Naive thymus-derived CD8-positive, alpha-beta T cell (primary cell): ENCODE measurements around the gene GSTK1. TPM values are rescaled to one million over a fixed set of nuclear protein-coding genes. Genes with fewer than 3 reads are reported as not detected.
A peak's percentile ranks its signal among the peaks of the same experiment; 100 is the strongest.

Source experiments
- ATAC-seq, 2 donors: fragments of 150-1000 bp; cut with Tn5 transposase in 1 of 2; sonication (Bioruptor Pico), chemical (Tn5 transposase) in 1 of 2; 1 replicate in 1 of 2; 2 replicates in 1 of 2; pipeline ENCODE4 v1.10.0; 2021; ENCODE audit warnings: mild to moderate bottlenecking in 2 of 2, moderate library complexity in 2 of 2
- POLR2A ChIA-PET: fragments of 350-600 bp; sonication (Branson Sonifier 250); formaldehyde crosslinking; loops from one replicate; lab custom pipeline; 2021; ENCODE audit warnings: antibody characterized with exemption; lab: Charles Lee
- DNase-seq, 10 donors: peaks; one replicate each; pipeline versions ENCODE4 v3.0.0 to v3.0.0-alpha.2; 2020 to 2022
- H3K27ac Mint-ChIP-seq, 10 donors: one replicate each; pipeline ENCODE4 v1.8.0; 2020 to 2022; ENCODE audit warnings: mild to moderate bottlenecking in 10 of 10, mixed read lengths in 10 of 10, moderate library complexity in 4 of 10, inconsistent platforms in 1 of 10
- H3K27me3 Mint-ChIP-seq, 5 donors: one replicate each; pipeline ENCODE4 v1.8.0; 2021 to 2022; ENCODE audit warnings: mixed read lengths in 5 of 5
- H3K36me3 Mint-ChIP-seq, 3 donors: one replicate each; pipeline ENCODE4 v1.8.0; 2020 to 2022; ENCODE audit warnings: mixed read lengths in 3 of 3, mild to moderate bottlenecking in 2 of 3, inconsistent platforms in 1 of 3
- H3K4me1 Mint-ChIP-seq, 4 donors: one replicate each; pipeline ENCODE4 v1.8.0; 2021 to 2022; ENCODE audit warnings: mixed read lengths in 4 of 4
- H3K4me3 Mint-ChIP-seq, 10 donors: one replicate each; pipeline ENCODE4 v1.8.0; 2020 to 2022; ENCODE audit warnings: mild to moderate bottlenecking in 10 of 10, mixed read lengths in 10 of 10, moderate library complexity in 6 of 10, inconsistent platforms in 1 of 10
- H3K9me3 Mint-ChIP-seq, 9 donors: one replicate each; pipeline ENCODE4 v1.8.0; 2020 to 2022; ENCODE audit warnings: mixed read lengths in 9 of 9, mild to moderate bottlenecking in 3 of 9, inconsistent platforms in 1 of 9, moderate library complexity in 1 of 9
- polyA plus RNA-seq, 3 donors: library from polyadenylated mRNA; unstranded; fragments of 300-500 nt; fragmentation: Illumina TruSeq; gene quantifications; one replicate each; pipeline ENCODE4 v1.2.3, GENCODE V29; 2021
- total RNA-seq, 8 experiments: library from RNA in 2 of 8; stranded (reverse) in 2 of 8; gene quantifications; one replicate each; pipeline ENCODE4 v1.2.3 and lab custom pipeline; 2021 to 2026

GSTK1 gene
- total and polyA plus RNA-seq, 5 experiments from 2014 or later = 278 to 355 (median 310) TPM

- peak; percentile 72 to 84 for ATAC-seq
- Mint-ChIP-seq H3K9me3 (no peaks in the 10 kb centered on the region), H3K36me3 (no peaks in the 10 kb centered on the region), H3K27ac (peak overlapping the region; percentile 20 to 89 (median 78)), H3K27me3 (no peaks in the 10 kb centered on the region), H3K4me3 (peak overlapping the region in 9 of 10 donors; percentile 26 to 79 (median 70)), H3K4me1 (peaks cover 21 to 35% (median 33%) of the 10 kb centered on the region in 4 donors)
- POLR2A ChIA-PET = interaction anchor here (0.7 to 1.3 kb wide), 8 partner anchors 9 to 109 kb away, joined by 3 to 9 read pairs (median 3); partner anchors contain the start of genes CASP2 and GSTK1
- peak in 3 of 10 donors; percentile 10 to 40 (median 15) for DNase-seq
Observed at GRCh38 chr7:143279186-143280098, 16.2 kb downstream of the GSTK1 start.

GRCh38 chr7:143280160-143280559 is 16.9 kb downstream of the GSTK1 start:
- ATAC-seq (peak in 1 of 2 donors; percentile 15), DNase-seq (no peak)
- Mint-ChIP-seq H3K9me3 (no peaks in the 10 kb centered on the region), H3K36me3 (no peaks in the 10 kb centered on the region), H3K27ac (peak overlapping the region; percentile 7 to 89 (median 69)), H3K4me3 (peak overlapping the region in 9 of 10 donors; percentile 26 to 79 (median 70)), H3K27me3 (no peaks in the 10 kb centered on the region), H3K4me1 (peaks cover 21 to 38% (median 36%) of the 10 kb centered on the region in 4 donors)
- POLR2A ChIA-PET = interaction anchor here (0.7 to 1.3 kb wide), 5 partner anchors 8 to 108 kb away, joined by 3 to 9 read pairs (median 4); partner anchors contain the start of genes CASP2 and GSTK1

DNA sequence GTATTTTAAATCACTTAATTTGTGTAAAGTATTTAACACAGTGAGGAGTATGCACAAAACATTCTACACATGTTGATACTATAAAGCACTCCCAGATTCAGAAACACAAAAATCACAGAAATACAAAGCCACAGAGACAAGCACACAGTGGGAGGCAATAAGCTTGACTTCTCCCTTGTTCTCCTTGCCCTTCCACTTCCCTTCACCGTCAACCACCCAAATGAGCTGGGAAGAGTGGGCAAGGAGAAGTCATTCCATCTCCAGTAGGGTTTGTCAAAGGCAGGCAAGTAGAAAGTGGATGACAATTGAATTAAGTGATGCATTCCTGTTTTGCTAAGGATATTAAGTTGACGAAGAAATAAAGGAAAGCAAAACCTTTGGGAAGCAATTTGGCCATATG is 17.3 kb downstream of the GSTK1 start:
- no peak for ATAC-seq
- Mint-ChIP-seq H3K27ac (peak overlapping the region in 8 of 10 donors; percentile 7 to 89 (median 76)), H3K27me3 (no peaks in the 10 kb centered on the region)

DNA sequence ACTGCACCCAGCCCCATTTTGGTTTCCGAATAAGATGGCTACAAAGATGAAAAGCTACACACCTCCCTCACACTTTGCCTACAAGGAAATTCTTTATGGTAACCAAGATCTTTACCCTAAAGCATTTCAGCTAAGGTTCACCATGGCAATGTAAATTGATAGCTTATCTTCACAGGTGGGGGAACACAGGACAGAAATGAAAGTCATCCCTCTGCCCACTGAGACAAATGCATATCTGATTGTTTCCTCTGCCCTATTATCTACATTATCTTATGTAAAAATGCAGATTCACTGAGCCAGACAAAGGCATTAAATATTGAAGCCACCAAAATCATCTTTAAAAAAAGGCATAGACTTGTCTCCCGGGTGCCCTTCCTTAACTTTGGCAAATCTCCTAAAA is 18.3 kb downstream of the GSTK1 start:
- ATAC-seq (no peak), DNase-seq (no peak)
- Mint-ChIP-seq H3K27me3 (no peaks in the 10 kb centered on the region), H3K4me1 (peaks cover 21 to 38% (median 36%) of the 10 kb centered on the region in 4 donors), H3K36me3 (no peaks in the 10 kb centered on the region), H3K27ac (peak overlapping the region in 2 of 10 donors; percentile 10 to 70), H3K4me3 (peak overlapping the region in 1 of 10 donors; percentile 6), H3K9me3 (no peaks in the 10 kb centered on the region)
- POLR2A ChIA-PET = no interaction called here

More for the DNA sequence above, 17.3 kb downstream of the GSTK1 start:
- DNase-seq = no peak
- Mint-ChIP-seq H3K9me3 (no peaks in the 10 kb centered on the region), H3K36me3 (no peaks in the 10 kb centered on the region), H3K4me1 (peaks cover 21 to 38% (median 36%) of the 10 kb centered on the region in 4 donors), H3K4me3 (peak overlapping the region in 5 of 10 donors; percentile 63 to 79 (median 71))
- POLR2A ChIA-PET = interaction anchor here (1.0 to 1.2 kb wide), 2 partner anchors 9 to 108 kb away, joined by 3 to 4 read pairs; no protein-coding TSS in a partner anchor

DNA sequence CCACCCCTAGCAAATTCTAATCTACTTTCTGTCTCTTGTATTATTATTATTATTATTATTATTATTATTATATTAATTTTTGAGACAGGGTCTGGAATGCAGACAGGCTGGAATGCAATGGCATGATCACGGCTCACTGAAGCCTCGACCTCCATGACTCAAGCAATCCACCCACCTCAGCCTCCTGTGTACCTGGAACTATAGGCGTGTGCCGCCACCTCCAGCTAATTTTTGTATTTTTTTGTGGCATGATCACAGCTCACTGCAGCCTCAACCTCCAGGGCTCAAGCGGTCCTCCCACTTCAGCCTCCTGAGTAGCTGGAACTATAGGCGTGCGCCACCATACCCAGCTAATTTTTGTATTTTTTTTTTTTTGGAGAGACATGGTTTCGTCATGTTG is 18.9 kb downstream of the GSTK1 start:
- H3K4me3 Mint-ChIP-seq = peak overlapping the region in 1 of 10 donors; percentile 6
- no peaks in the 10 kb centered on the region for H3K9me3 Mint-ChIP-seq
- POLR2A ChIA-PET = interaction anchor here (1.0 kb wide), 1 partner anchor 10 kb away, joined by 3 read pairs; no protein-coding TSS in a partner anchor
- H3K27me3 Mint-ChIP-seq = no peaks in the 10 kb centered on the region
- DNase-seq = no peak
- no peaks in the 10 kb centered on the region for H3K36me3 Mint-ChIP-seq
- ATAC-seq = no peak
- H3K4me1 Mint-ChIP-seq = peaks cover 21 to 42% (median 39%) of the 10 kb centered on the region in 4 donors
- peak overlapping the region in 1 of 10 donors; percentile 34 for H3K27ac Mint-ChIP-seq

DNA sequence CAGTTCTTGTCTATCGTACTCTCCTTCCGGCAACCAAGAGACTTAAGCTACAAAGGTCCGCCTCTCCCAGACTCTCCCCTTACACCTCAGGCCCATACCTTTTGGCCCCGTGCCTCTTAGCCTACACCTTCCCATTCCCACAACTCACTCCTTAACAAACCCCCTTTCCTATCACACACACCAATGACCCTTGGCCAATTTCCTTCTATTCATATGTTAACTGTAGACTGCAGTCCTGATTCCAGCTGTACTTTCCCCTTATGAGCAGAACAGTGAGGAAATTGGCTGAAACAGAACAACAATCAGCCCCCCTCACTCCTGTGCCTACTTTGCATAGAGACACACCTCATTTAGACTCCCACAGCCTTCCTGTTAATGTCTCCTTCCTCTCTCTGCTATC is 20.1 kb downstream of the GSTK1 start:
- peaks cover 0 to 2% (median 0%) of the 10 kb centered on the region in 9 donors for H3K9me3 Mint-ChIP-seq
- peak overlapping the region in 7 of 10 donors; percentile 6 to 59 (median 25) for H3K4me3 Mint-ChIP-seq
- peak overlapping the region in 7 of 10 donors; percentile 30 to 85 (median 58) for H3K27ac Mint-ChIP-seq
- ATAC-seq (no peak), DNase-seq (no peak)
- POLR2A ChIA-PET = interaction anchor here (0.6 to 1.1 kb wide), 3 partner anchors 19 to 124 kb away, joined by 3 to 4 read pairs (median 4); partner anchors contain the start of gene GSTK1
- peaks cover 25 to 50% (median 47%) of the 10 kb centered on the region in 4 donors for H3K4me1 Mint-ChIP-seq
- no peaks in the 10 kb centered on the region for H3K36me3 Mint-ChIP-seq
- no peaks in the 10 kb centered on the region for H3K27me3 Mint-ChIP-seq

- ATAC-seq (no peak), DNase-seq (no peak)
- Mint-ChIP-seq H3K4me1 (peaks cover 27 to 52% (median 49%) of the 10 kb centered on the region in 4 donors), H3K27ac (peak within 1 kb of the TSS in 9 of 10 donors; percentile 29 to 85 (median 57)), H3K4me3 (peak within 1 kb of the TSS in 6 of 10 donors; percentile 2 to 59 (median 32)), H3K27me3 (no peaks in the 10 kb centered on the region), H3K9me3 (peaks cover 0 to 2% (median 0%) of the 10 kb centered on the region in 9 donors), H3K36me3 (peaks cover 0 to under 1% (median 0%) of the 10 kb centered on the region in 3 donors)
- POLR2A ChIA-PET = interaction anchor here (1.1 to 3.6 kb wide), 2 partner anchors 19 to 22 kb away, joined by 4 to 51 read pairs; partner anchors contain the start of gene GSTK1
Observed at GRCh38 chr7:143284591-143285469, 21.6 kb downstream of the GSTK1 start, which contains the start of gene TMEM139. TSS of gene TMEM139 (plus strand) at chr7:143284958. CDS start at chr7:143285958, 1,000 bp downstream.

- no peaks in the 10 kb centered on the region for H3K27me3 Mint-ChIP-seq
- H3K4me3 Mint-ChIP-seq = no peak overlapping the region
- POLR2A ChIA-PET = interaction anchor here (1.3 to 3.6 kb wide), 2 partner anchors 19 to 25 kb away, joined by 4 to 51 read pairs; partner anchors contain the start of gene GSTK1
- peaks cover 0 to 6% (median 0%) of the 10 kb centered on the region in 3 donors for H3K36me3 Mint-ChIP-seq
- no peak for DNase-seq
- no peak for ATAC-seq
- peak overlapping the region in 2 of 10 donors; percentile 49 to 57 for H3K27ac Mint-ChIP-seq
- peaks cover 0 to 2% (median 0%) of the 10 kb centered on the region in 9 donors for H3K9me3 Mint-ChIP-seq
- peaks cover 26 to 52% (median 49%) of the 10 kb centered on the region in 4 donors for H3K4me1 Mint-ChIP-seq
Observed at GRCh38 chr7:143285470-143285778, 22.2 kb downstream of the GSTK1 start.

DNA sequence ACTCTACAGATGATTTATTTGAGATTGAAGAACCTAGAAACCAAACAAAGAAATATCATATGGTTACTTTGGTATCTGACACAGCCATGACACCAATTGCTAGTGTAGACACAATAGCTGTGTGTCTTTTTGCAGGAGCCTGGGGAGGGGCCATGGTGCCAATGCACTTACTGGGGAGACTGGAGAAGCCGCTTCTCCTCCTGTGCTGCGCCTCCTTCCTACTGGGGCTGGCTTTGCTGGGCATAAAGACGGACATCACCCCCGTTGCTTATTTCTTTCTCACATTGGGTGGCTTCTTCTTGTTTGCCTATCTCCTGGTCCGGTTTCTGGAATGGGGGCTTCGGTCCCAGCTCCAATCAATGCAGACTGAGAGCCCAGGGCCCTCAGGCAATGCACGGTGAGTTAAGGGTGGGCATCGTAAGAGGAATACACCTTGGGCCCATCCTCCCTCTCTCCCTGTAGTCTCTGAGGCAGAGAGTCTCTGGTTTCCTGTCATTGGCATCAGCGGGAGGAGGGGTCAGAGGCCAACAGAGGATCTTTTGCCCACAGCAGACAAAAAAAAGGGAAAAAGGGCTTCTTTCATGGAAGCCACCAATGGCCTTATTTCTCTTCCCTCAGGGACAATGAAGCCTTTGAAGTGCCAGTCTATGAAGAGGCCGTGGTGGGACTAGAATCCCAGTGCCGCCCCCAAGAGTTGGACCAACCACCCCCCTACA is 22.7 kb downstream of the GSTK1 start:
- H3K27ac Mint-ChIP-seq = peak overlapping the region in 1 of 10 donors; percentile 49
- DNase-seq = no peak
- H3K4me1 Mint-ChIP-seq = peaks cover 25 to 53% (median 49%) of the 10 kb centered on the region in 4 donors

DNA sequence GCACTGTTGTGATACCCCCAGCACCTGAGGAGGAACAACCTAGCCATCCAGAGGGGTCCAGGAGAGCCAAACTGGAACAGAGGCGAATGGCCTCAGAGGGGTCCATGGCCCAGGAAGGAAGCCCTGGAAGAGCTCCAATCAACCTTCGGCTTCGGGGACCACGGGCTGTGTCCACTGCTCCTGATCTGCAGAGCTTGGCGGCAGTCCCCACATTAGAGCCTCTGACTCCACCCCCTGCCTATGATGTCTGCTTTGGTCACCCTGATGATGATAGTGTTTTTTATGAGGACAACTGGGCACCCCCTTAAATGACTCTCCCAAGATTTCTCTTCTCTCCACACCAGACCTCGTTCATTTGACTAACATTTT is 23.3 kb downstream of the GSTK1 start:
- H3K4me1 Mint-ChIP-seq = peaks cover 30 to 57% (median 55%) of the 10 kb centered on the region in 4 donors
- H3K36me3 Mint-ChIP-seq = peaks cover 0 to 14% (median 4%) of the 10 kb centered on the region in 3 donors
- POLR2A ChIA-PET = interaction anchor here (1.3 to 3.6 kb wide), 3 partner anchors 20 to 33 kb away, joined by 4 to 51 read pairs (median 8); partner anchors contain the start of gene GSTK1
- H3K9me3 Mint-ChIP-seq = peaks cover 0 to 2% (median 0%) of the 10 kb centered on the region in 9 donors
- H3K27ac Mint-ChIP-seq = peak overlapping the region in 7 of 10 donors; percentile 2 to 95 (median 66)
- peak overlapping the region in 9 of 10 donors; percentile 12 to 98 (median 90) for H3K4me3 Mint-ChIP-seq
- H3K27me3 Mint-ChIP-seq = no peaks in the 10 kb centered on the region
- ATAC-seq (no peak), DNase-seq (no peak)

More for the DNA sequence above, 22.7 kb downstream of the GSTK1 start:
- H3K36me3 Mint-ChIP-seq = peaks cover 0 to 9% (median 0%) of the 10 kb centered on the region in 3 donors
- POLR2A ChIA-PET = interaction anchor here (1.3 to 3.6 kb wide), 2 partner anchors 20 to 25 kb away, joined by 4 to 51 read pairs; partner anchors contain the start of gene GSTK1
- H3K9me3 Mint-ChIP-seq = peaks cover 0 to 2% (median 0%) of the 10 kb centered on the region in 9 donors
- no peak overlapping the region for H3K4me3 Mint-ChIP-seq
- no peak for ATAC-seq
- no peaks in the 10 kb centered on the region for H3K27me3 Mint-ChIP-seq
